Fibroblast of skin of left biceps (primary cell): ENCODE results near the gene SEC16A.

Source experiments
- DNase-seq, 2 experiments: peaks; one replicate each; pipeline ENCODE4 v3.0.0-alpha.2; 2013; ENCODE audit warnings: low read depth in 2 of 2

Gene SEC16A

GRCh38 chr9:136519263-136520052 is 36.6 kb upstream of the SEC16A start:
- no peak for DNase-seq

GRCh38 chr9:136518623-136519022 is 35.8 kb upstream of the SEC16A start:
- DNase-seq: no peak

- no peak for DNase-seq
Observed at GRCh38 chr9:136517950-136518349, 35.1 kb upstream of the SEC16A start.

- DNase-seq: no peak
Observed at GRCh38 chr9:136517012-136517743, 34.3 kb upstream of the SEC16A start.

- DNase-seq: no peak
Observed at GRCh38 chr9:136516191-136516654, 33.4 kb upstream of the SEC16A start.

- DNase-seq: no peak
Observed at GRCh38 chr9:136515276-136515675, 32.4 kb upstream of the SEC16A start.

- no peak for DNase-seq
Observed at GRCh38 chr9:136514022-136514714, 31.3 kb upstream of the SEC16A start.

GRCh38 chr9:136513191-136513590 is 30.4 kb upstream of the SEC16A start:
- no peak for DNase-seq

GRCh38 chr9:136512651-136513071 is 29.8 kb upstream of the SEC16A start:
- DNase-seq: no peak

- DNase-seq: no peak
Observed at GRCh38 chr9:136511670-136512592, 29.1 kb upstream of the SEC16A start.

GRCh38 chr9:136511144-136511669 is 28.4 kb upstream of the SEC16A start:
- no peak for DNase-seq

GRCh38 chr9:136510561-136510960 is 27.7 kb upstream of the SEC16A start:
- DNase-seq: no peak

GRCh38 chr9:136509549-136509948 is 26.7 kb upstream of the SEC16A start:
- no peak for DNase-seq

- no peak for DNase-seq
Observed at GRCh38 chr9:136508729-136509500, 26.1 kb upstream of the SEC16A start.

- no peak for DNase-seq
Observed at GRCh38 chr9:136507992-136508375, 25.1 kb upstream of the SEC16A start.

GRCh38 chr9:136507221-136507991 is 24.6 kb upstream of the SEC16A start:
- DNase-seq: no peak

GRCh38 chr9:136506425-136506824 is 23.6 kb upstream of the SEC16A start:
- no peak for DNase-seq

GRCh38 chr9:136505406-136506403 is 22.9 kb upstream of the SEC16A start:
- DNase-seq: no peak
